ENCODE measurements around the gene CDHR2.

- TF ChIP-seq CREB1 (IDR thresholded peaks at IDR 0.05; ENCODE audit: low read depth): no peak
- TF ChIP-seq CEBPB (IDR thresholded peaks at IDR 0.05): no peak
- TF ChIP-seq RAD21 (IDR thresholded peaks at IDR 0.05; ENCODE audit: low read depth): no peak
- TF ChIP-seq, protein P1, sequence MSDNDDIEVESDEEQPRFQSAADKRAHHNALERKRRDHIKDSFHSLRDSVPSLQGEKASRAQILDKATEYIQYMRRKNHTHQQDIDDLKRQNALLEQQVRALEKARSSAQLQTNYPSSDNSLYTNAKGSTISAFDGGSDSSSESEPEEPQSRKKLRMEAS (IDR thresholded peaks at IDR 0.05): no peak
- TF ChIP-seq REST (IDR thresholded peaks at IDR 0.05; ENCODE audit: low read depth): no peak
- no peak for TF ChIP-seq EP300 (IDR thresholded peaks at IDR 0.05; ENCODE audit: borderline replicate concordance)
- TF ChIP-seq, protein P2, sequence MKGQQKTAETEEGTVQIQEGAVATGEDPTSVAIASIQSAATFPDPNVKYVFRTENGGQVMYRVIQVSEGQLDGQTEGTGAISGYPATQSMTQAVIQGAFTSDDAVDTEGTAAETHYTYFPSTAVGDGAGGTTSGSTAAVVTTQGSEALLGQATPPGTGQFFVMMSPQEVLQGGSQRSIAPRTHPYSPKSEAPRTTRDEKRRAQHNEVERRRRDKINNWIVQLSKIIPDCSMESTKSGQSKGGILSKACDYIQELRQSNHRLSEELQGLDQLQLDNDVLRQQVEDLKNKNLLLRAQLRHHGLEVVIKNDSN (IDR thresholded peaks at IDR 0.05): no peak
- TF ChIP-seq TEAD4 (IDR thresholded peaks at IDR 0.05): no peak
- TF ChIP-seq TCF12 (IDR thresholded peaks at IDR 0.05; ENCODE audit: low read depth): no peak
- TF ChIP-seq ZBTB7A (IDR thresholded peaks at IDR 0.05; ENCODE audit: low read depth): no peak
- TF ChIP-seq YY1 (IDR thresholded peaks at IDR 0.05; ENCODE audit: low read depth): no peak
Observed at GRCh38 chr5:176507911-176508310, 41.2 kb upstream of the CDHR2 start.
